PC-3 (cell line): ENCODE data around the gene GGNBP2. TPM values are rescaled to one million over a fixed set of nuclear protein-coding genes. Genes with fewer than 3 reads are reported as not detected.

Source experiments
- ATAC-seq: fragments of 200-7000 bp; cut with Tn5 transposase; 2 replicates; pipeline ENCODE4 v1.9.1; 2020; ENCODE audit warnings: mild to moderate bottlenecking, moderate library complexity
- BruUV-seq: library from RNA; stranded (reverse); fragments of 400-500 nt; replicated peaks from 2 replicates; lab custom pipeline; 2021; lab: Mats Ljungman, UMichigan
- CTCF ChIA-PET: fragments of 300-600 bp; sonication (Branson Sonifier 250); formaldehyde crosslinking; loops from one replicate; lab custom pipeline; 2022; ENCODE audit warnings: antibody characterized with exemption; lab: Charles Lee
- POLR2A ChIA-PET: fragments of 300-600 bp; sonication (Branson Sonifier 250); formaldehyde crosslinking; loops from one replicate; lab custom pipeline; 2022; ENCODE audit warnings: antibody characterized with exemption; ENCODE audit not compliant: unreplicated experiment; lab: Charles Lee
- DNase-seq: peaks from one replicate; pipeline ENCODE4 v3.0.0-alpha.2; 2015
- H2AFZ ChIP-seq: fragments of 300-600 bp; sonication (generic); 2 replicates; pipeline ENCODE4 v1.6.0; 2016; ENCODE audit warnings: antibody characterized with exemption, low read length
- H3F3A ChIP-seq: fragments of 300-600 bp; sonication (generic); one replicate; pipeline ENCODE4 v1.6.0; 2017; ENCODE audit warnings: antibody characterized with exemption, low read length, control low read depth, mild to moderate bottlenecking; ENCODE audit not compliant: unreplicated experiment
- H3K27ac ChIP-seq: fragments of 300-600 bp; sonication (generic); 2 replicates; pipeline ENCODE4 v1.5.1; 2016; ENCODE audit warnings: mild to moderate bottlenecking, low read length
- H3K27me3 ChIP-seq: fragments of 300-600 bp; sonication (generic); 2 replicates; pipeline ENCODE4 v1.6.1; 2016; ENCODE audit warnings: low read length, mixed read lengths
- H3K36me3 ChIP-seq: fragments of 300-600 bp; sonication (generic); 2 replicates; pipeline ENCODE4 v1.6.1; 2016; ENCODE audit warnings: low read depth, mixed run types, low read length, mixed read lengths
- H3K4me1 ChIP-seq: fragments of 300-600 bp; sonication (generic); 2 replicates; pipeline ENCODE4 v1.5.1; 2016; ENCODE audit warnings: low read length; ENCODE audit not compliant: insufficient read depth
- H3K4me2 ChIP-seq: fragments of 300-600 bp; sonication (generic); 2 replicates; pipeline ENCODE4 v1.6.0; 2016; ENCODE audit warnings: low read length
- H3K4me3 ChIP-seq: fragments of 300-600 bp; sonication (generic); 2 replicates; pipeline ENCODE4 v1.5.1; 2016; ENCODE audit warnings: mild to moderate bottlenecking, low read length, mixed read lengths
- H3K79me2 ChIP-seq: fragments of 300-600 bp; sonication (generic); 2 replicates; pipeline ENCODE4 v1.6.1; 2017; ENCODE audit warnings: low read length, mixed read lengths
- H3K9ac ChIP-seq: fragments of 300-600 bp; sonication (generic); 2 replicates; pipeline ENCODE4 v1.6.0; 2016; ENCODE audit warnings: mild to moderate bottlenecking, low read length
- H3K9me2 ChIP-seq: fragments of 300-600 bp; sonication (generic); replicated peaks from 2 replicates; pipeline ENCODE4 v1.6.1; 2016; ENCODE audit warnings: mixed run types, low read length, mixed read lengths
- H3K9me3 ChIP-seq: fragments of 300-600 bp; sonication (generic); 2 replicates; pipeline ENCODE4 v1.6.1; 2016; ENCODE audit warnings: low read length, mixed read lengths
- H4K20me1 ChIP-seq: fragments of 300-600 bp; sonication (generic); 2 replicates; pipeline ENCODE4 v1.6.1; 2016; ENCODE audit warnings: low read length, mixed read lengths
- EZH2 ChIP-seq: fragments of 300-600 bp; sonication (generic); IDR thresholded peaks from one replicate; pipeline ENCODE4 v1.6.1; 2017; ENCODE audit warnings: antibody characterized with exemption, mild to moderate bottlenecking, low read length; ENCODE audit not compliant: unreplicated experiment
- EZH2phosphoT487 ChIP-seq: fragments of 300-600 bp; sonication (generic); IDR thresholded peaks from 2 replicates; pipeline ENCODE4 v1.6.1; 2018; ENCODE audit warnings: mild to moderate bottlenecking, antibody characterized with exemption, low read length, borderline replicate concordance
- intact Hi-C: fragments of 100-400 bp; cut with micrococcal nuclease; formaldehyde crosslinking; loops from 2 replicates; pipeline ENCODE4 v1.9.0; 2023
- total RNA-seq: library from RNA; depleted of rRNA; stranded (reverse); fragments of >200 nt; gene quantifications from 2 replicates; pipeline ENCODE4 v1.2.3, GENCODE V29; 2014
- TF ChIP-seq, protein P1 (sequence below): fragments of 300-600 bp; sonication (generic); conservative IDR thresholded peaks from 2 replicates; pipeline ENCODE4 v1.5.1; 2017; ENCODE audit warnings: antibody characterized with exemption, low read depth, mild to moderate bottlenecking, low read length

The GGNBP2 gene
- total RNA-seq, 1 experiment from 2014 or later, result 33.0 TPM

DNA sequence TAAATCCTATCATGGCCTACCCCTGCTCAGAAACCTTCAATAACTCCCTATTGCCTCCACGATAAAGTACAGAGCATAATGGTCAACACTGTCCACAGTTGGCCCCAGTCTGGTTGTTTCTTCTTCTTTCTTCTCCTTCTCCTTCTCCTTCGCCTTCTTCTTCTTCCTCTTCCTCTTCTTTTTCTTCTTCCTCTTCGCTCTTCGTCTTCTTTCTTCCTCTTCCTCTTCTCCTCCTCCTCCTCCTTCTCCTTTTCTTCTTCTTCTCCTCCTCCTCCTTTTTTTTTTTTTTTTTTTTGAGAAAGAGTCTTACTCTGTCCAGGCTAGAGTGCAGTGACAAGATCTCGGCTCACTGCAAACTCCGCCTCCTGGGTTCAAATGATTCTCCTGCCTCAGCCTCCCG lies 80.5 kb downstream of the GGNBP2 start:
- Histone ChIP-seq H3K9ac (no peak overlapping the region), H3K4me2 (no peak overlapping the region), H4K20me1 (no peaks in the 10 kb centered on the region), H3F3A (no peaks in the 10 kb centered on the region), H3K27ac (no peak overlapping the region), H3K36me3 (no peaks in the 10 kb centered on the region), H3K4me1 (no peaks in the 10 kb centered on the region), H2AFZ (no peak overlapping the region), H3K9me3 (no peaks in the 10 kb centered on the region), H3K27me3 (no peaks in the 10 kb centered on the region), H3K79me2 (no peaks in the 10 kb centered on the region), H3K4me3 (no peak overlapping the region), H3K9me2 (no peaks in the 10 kb centered on the region)
- ChIA-PET POLR2A (no interaction called here), CTCF (no interaction called here)
- DNase-seq (no peak), ATAC-seq (no peak)
- no TSS peak for BruUV-seq
- intact Hi-C loops, result loop anchor here (5.0 kb wide), 1 partner anchor 327 kb away; no protein-coding TSS in a partner anchor
- no peak for TF ChIP-seq EZH2phosphoT487
- TF ChIP-seq, protein P1, sequence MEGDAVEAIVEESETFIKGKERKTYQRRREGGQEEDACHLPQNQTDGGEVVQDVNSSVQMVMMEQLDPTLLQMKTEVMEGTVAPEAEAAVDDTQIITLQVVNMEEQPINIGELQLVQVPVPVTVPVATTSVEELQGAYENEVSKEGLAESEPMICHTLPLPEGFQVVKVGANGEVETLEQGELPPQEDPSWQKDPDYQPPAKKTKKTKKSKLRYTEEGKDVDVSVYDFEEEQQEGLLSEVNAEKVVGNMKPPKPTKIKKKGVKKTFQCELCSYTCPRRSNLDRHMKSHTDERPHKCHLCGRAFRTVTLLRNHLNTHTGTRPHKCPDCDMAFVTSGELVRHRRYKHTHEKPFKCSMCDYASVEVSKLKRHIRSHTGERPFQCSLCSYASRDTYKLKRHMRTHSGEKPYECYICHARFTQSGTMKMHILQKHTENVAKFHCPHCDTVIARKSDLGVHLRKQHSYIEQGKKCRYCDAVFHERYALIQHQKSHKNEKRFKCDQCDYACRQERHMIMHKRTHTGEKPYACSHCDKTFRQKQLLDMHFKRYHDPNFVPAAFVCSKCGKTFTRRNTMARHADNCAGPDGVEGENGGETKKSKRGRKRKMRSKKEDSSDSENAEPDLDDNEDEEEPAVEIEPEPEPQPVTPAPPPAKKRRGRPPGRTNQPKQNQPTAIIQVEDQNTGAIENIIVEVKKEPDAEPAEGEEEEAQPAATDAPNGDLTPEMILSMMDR, result no peak
- no peak for TF ChIP-seq EZH2

- POLR2A ChIA-PET, result no interaction called here
- intact Hi-C loops, result loop anchor here (5.0 kb wide), 1 partner anchor 325 kb away; no protein-coding TSS in a partner anchor
- CTCF ChIA-PET, result no interaction called here
- DNase-seq (no peak), ATAC-seq (no peak)
- Histone ChIP-seq H3F3A (no peaks in the 10 kb centered on the region), H3K36me3 (no peaks in the 10 kb centered on the region), H3K9me3 (no peaks in the 10 kb centered on the region), H3K4me1 (no peaks in the 10 kb centered on the region), H3K27ac (no peak overlapping the region), H3K4me2 (no peak overlapping the region), H2AFZ (no peak overlapping the region), H3K79me2 (no peaks in the 10 kb centered on the region), H3K27me3 (no peaks in the 10 kb centered on the region), H3K4me3 (no peak overlapping the region), H3K9me2 (no peaks in the 10 kb centered on the region), H4K20me1 (no peaks in the 10 kb centered on the region), H3K9ac (no peak overlapping the region)
- no TSS peak for BruUV-seq
- TF ChIP-seq EZH2phosphoT487, result no peak
- no peak for TF ChIP-seq EZH2
- TF ChIP-seq, protein P1, result no peak
These were observed 82.4 kb downstream of the GGNBP2 start for GRCh38 chr17:36627101-36627500.

GRCh38 chr17:36628576-36628975 lies 83.9 kb downstream of the GGNBP2 start:
- no peak overlapping the region for H2AFZ ChIP-seq
- no peaks in the 10 kb centered on the region for H3K79me2 ChIP-seq
- POLR2A ChIA-PET, result no interaction called here
- H3K9me3 ChIP-seq, result no peaks in the 10 kb centered on the region
- H3K4me3 ChIP-seq, result no peak overlapping the region
- intact Hi-C loops, result loop anchor here (5.0 kb wide), 1 partner anchor 324 kb away; no protein-coding TSS in a partner anchor
- no peaks in the 10 kb centered on the region for H3K36me3 ChIP-seq
- ATAC-seq, result no peak
- no peak overlapping the region for H3K4me2 ChIP-seq
- no peak overlapping the region for H3K9ac ChIP-seq
- H3K9me2 ChIP-seq, result no peaks in the 10 kb centered on the region
- no peaks in the 10 kb centered on the region for H3K27me3 ChIP-seq
- CTCF ChIA-PET, result interaction anchor here (0.6 kb wide), 1 partner anchor 419 kb away, joined by 3 read pairs; no protein-coding TSS in a partner anchor
- no peak for TF ChIP-seq EZH2
- no peak for TF ChIP-seq EZH2phosphoT487
- BruUV-seq, result no TSS peak
- DNase-seq, result no peak
- H4K20me1 ChIP-seq, result no peaks in the 10 kb centered on the region
- H3K27ac ChIP-seq, result no peak overlapping the region
- H3K4me1 ChIP-seq, result no peaks in the 10 kb centered on the region
- no peaks in the 10 kb centered on the region for H3F3A ChIP-seq
